K562 (cell line): ENCODE data around the gene ANKRD44. TPM values are rescaled to one million over a fixed set of nuclear protein-coding genes. Genes with fewer than 3 reads are reported as not detected.

Source experiments
- ATAC-seq: fragments of 200-7000 bp; cut with Tn5 transposase; 3 replicates; pipeline ENCODE4 v1.9.1; 2020; ENCODE audit warnings: moderate library complexity
- BruUV-seq: library from RNA; stranded (reverse); fragments of 400-500 nt; replicated peaks from 2 replicates; lab custom pipeline; 2021; lab: Mats Ljungman, UMichigan
- CTCF ChIA-PET: fragments of 300-600 bp; formaldehyde crosslinking; extraction: SDS; loops from one replicate; lab custom pipeline; 2021; ENCODE audit warnings: low intra/inter-chr PET ratio; lab: Yijun Ruan, JAX
- POLR2A ChIA-PET: fragments of 300-600, 350-650 bp; sonication (Branson Sonifier 250); formaldehyde crosslinking; extraction: SDS; loops from one replicate; lab custom pipeline; 2021; ENCODE audit warnings: antibody characterized with exemption, inconsistent platforms; lab: Yijun Ruan, JAX
- DNase-seq, 4 experiments: peaks; one replicate each; pipeline versions ENCODE4 v3.0.0 to v3.0.0-alpha.2; 2011 to 2018; ENCODE audit warnings: low spot score in 3 of 4, mixed read lengths in 3 of 4; ENCODE audit errors: extremely low read depth in 1 of 4
- FAIRE-seq: peaks from 2 replicates; lab custom pipeline; 2011; peaks lifted over from hg19 to GRCh38; lab: Jason Lieb, UNC
- H2AFZ ChIP-seq: 2 replicates; pipeline ENCODE4 v1.6.0; 2011; ENCODE audit warnings: low read depth, low read length, control low read depth, inconsistent platforms
- H3K27ac ChIP-seq: fragments of 200-600 bp; 3 replicates; pipeline ENCODE4 v1.8.0; 2011; ENCODE audit warnings: low read depth, mild to moderate bottlenecking, control low read depth, inconsistent platforms, low read length, moderate library complexity, mixed read lengths; ENCODE audit errors: extremely low read depth
- H3K27me3 ChIP-seq, 2 experiments: fragments of 300-600 bp in 1 of 2; 2 replicates in 1 of 2; 3 replicates in 1 of 2; pipeline versions ENCODE4 v1.6.0 to v1.8.0; 2011; ENCODE audit warnings: inconsistent platforms in 2 of 2, low read length in 2 of 2, mild to moderate bottlenecking in 1 of 2, mixed read lengths in 1 of 2, moderate library complexity in 1 of 2; ENCODE audit not compliant: control insufficient read depth in 2 of 2, insufficient read depth in 2 of 2
- H3K36me3 ChIP-seq: fragments of 300-600 bp; 3 replicates; pipeline ENCODE4 v1.8.0; 2011; ENCODE audit warnings: mild to moderate bottlenecking, low read length, inconsistent platforms; ENCODE audit not compliant: control insufficient read depth, insufficient read depth
- H3K4me1 ChIP-seq, 2 experiments: fragments of 200-600 bp in 1 of 2; replicated peaks in 1 of 2; 2 replicates in 1 of 2; 3 replicates in 1 of 2; pipeline versions ENCODE4 v1.5.1 to v1.8.0; 2011; ENCODE audit warnings: inconsistent platforms in 2 of 2, low read length in 2 of 2, mild to moderate bottlenecking in 1 of 2, mixed read lengths in 1 of 2, moderate library complexity in 1 of 2; ENCODE audit not compliant: control insufficient read depth in 2 of 2, insufficient read depth in 2 of 2
- H3K4me2 ChIP-seq: 2 replicates; pipeline ENCODE4 v1.6.1; 2011; ENCODE audit warnings: low read length, control low read depth, inconsistent platforms, mixed read lengths; ENCODE audit not compliant: insufficient read depth
- H3K4me3 ChIP-seq: fragments of 200-600 bp; sonication (generic), shearing (Covaris generic); 2 replicates; pipeline ENCODE4 v1.5.1; 2016; ENCODE audit warnings: control low read depth, inconsistent platforms
- H3K79me2 ChIP-seq: fragments of 200-600 bp; 3 replicates; pipeline ENCODE4 v1.8.0; 2011; ENCODE audit warnings: low read length, inconsistent platforms; ENCODE audit not compliant: control insufficient read depth, insufficient read depth
- H3K9ac ChIP-seq, 2 experiments: 2 replicates each; pipeline versions ENCODE4 v1.6.0 to v1.6.1; 2011; ENCODE audit warnings: low read depth in 2 of 2, low read length in 2 of 2, control low read depth in 1 of 2, inconsistent platforms in 1 of 2, mild to moderate bottlenecking in 1 of 2, mixed read lengths in 1 of 2; ENCODE audit not compliant: insufficient read depth in 1 of 2
- H3K9me1 ChIP-seq: one replicate; pipeline ENCODE4 v1.6.0; 2011; ENCODE audit warnings: inconsistent platforms, mild to moderate bottlenecking, low read length, moderate library complexity; ENCODE audit not compliant: control insufficient read depth, insufficient read depth
- H3K9me3 ChIP-seq: replicated peaks from 2 replicates; pipeline ENCODE4 v1.5.1; 2011; ENCODE audit warnings: low read depth, low read length, inconsistent platforms; ENCODE audit not compliant: control insufficient read depth, insufficient read depth
- H4K20me1 ChIP-seq: replicated peaks from 2 replicates; pipeline ENCODE4 v1.6.1; 2011; ENCODE audit warnings: low read length, inconsistent platforms, mixed read lengths; ENCODE audit not compliant: control insufficient read depth, insufficient read depth
- FOS ChIP-seq: IDR thresholded peaks from 3 replicates; pipeline ENCODE4 v1.6.1; 2011; ENCODE audit not compliant: insufficient read length; ENCODE audit errors: extremely low read depth
- FOXA1 ChIP-seq: fragments of 450-650 bp; IDR thresholded peaks from 2 replicates; pipeline ENCODE4 v1.6.1; 2016; ENCODE audit warnings: mild to moderate bottlenecking, borderline replicate concordance
- FOXM1 ChIP-seq, 2 experiments: fragments of 450-650 bp in 1 of 2; sonication (generic) in 1 of 2; formaldehyde crosslinking in 1 of 2; IDR thresholded peaks; 2 replicates each; pipeline versions ENCODE4 v1.6.1 to v1.9.0; 2017 to 2022; ENCODE audit warnings: low read depth in 2 of 2, mild to moderate bottlenecking in 2 of 2, missing genetic modification reagents in 1 of 2, moderate library complexity in 1 of 2
- RFX5 ChIP-seq: IDR thresholded peaks from 2 replicates; pipeline ENCODE4 v1.6.1; 2011; ENCODE audit warnings: low read depth, mild to moderate bottlenecking, improper control_type of control experiment, low read length
- RNF2 ChIP-seq: sonication (generic); IDR thresholded peaks from 2 replicates; pipeline ENCODE4 v1.6.1; 2016
- SMARCB1 ChIP-seq: IDR thresholded peaks from 2 replicates; pipeline ENCODE4 v1.6.1; 2011; ENCODE audit warnings: improper control_type of control experiment, low read depth; ENCODE audit not compliant: insufficient read length
- SNIP1 ChIP-seq: fragments of 450-650 bp; IDR thresholded peaks from 2 replicates; pipeline ENCODE4 v1.7.1; 2017; ENCODE audit warnings: low read depth, mild to moderate bottlenecking
- ZNF551 ChIP-seq: fragments of 250-450 bp; sonication (Bioruptor Pico); IDR thresholded peaks from 2 replicates; pipeline ENCODE4 v1.5.0; 2021; ENCODE audit warnings: mild to moderate bottlenecking, moderate library complexity
- WGBS: fragments of 100-300 bp; shearing (Covaris generic); methylation state at CpG from one replicate; pipeline ENCODE4 v1.1.6; 2016; ENCODE audit warnings: low coverage, mixed read lengths; ENCODE audit not compliant: insufficient coverage; ENCODE audit errors: missing lambda C conversion rate; 5-methylcytosine and 5-hydroxymethylcytosine counted together
- in situ Hi-C: fragments of 300-500 bp; cut with MboI; formaldehyde crosslinking; loops from 4 replicates; pipeline ENCODE4 v1.15.0; 2018; ENCODE audit warnings: inconsistent platforms, mixed read lengths
- intact Hi-C: fragments of 100-400 bp; cut with micrococcal nuclease; formaldehyde crosslinking; loops from 2 replicates; pipeline ENCODE4 v1.14.2; 2022
- polyA plus RNA-seq, 8 experiments: library from polyadenylated mRNA; depleted of rRNA in 4 of 8; stranded (reverse) in 5 of 8; unstranded in 3 of 8; fragments of >200 nt; fragmentation: Nextera tagmentation in 2 of 8; fragmentation: Illumina TruSeq in 1 of 8; extraction: Ambion mirVana in 2 of 8; extraction: Trizol in 1 of 8; gene quantifications; 2 replicates each; pipeline versions ENCODE4 v1.2.1 to v1.2.3, GENCODE V29; 2011 to 2014; ENCODE audit warnings: inconsistent platforms in 1 of 8, missing spikeins in 1 of 8
- total RNA-seq, 7 experiments: library from RNA; depleted of rRNA in 6 of 7; stranded (reverse); fragments of >200 nt in 6 of 7; fragmentation: Illumina TruSeq in 2 of 7; extraction: Trizol in 2 of 7; gene quantifications; 2 replicates each; pipeline versions ENCODE4 v1.2.1 to v1.2.3, GENCODE V29; 2011 to 2021; ENCODE audit warnings: low replicate concordance in 1 of 7
- TF ChIP-seq, protein P1 (sequence below): IDR thresholded peaks from 2 replicates; pipeline ENCODE4 v1.6.1; 2012; ENCODE audit warnings: low read depth, low read length, improper control_type of control experiment, borderline replicate concordance

The ANKRD44 gene
- total and polyA plus RNA-seq, 9 of the 15 experiments (the other 6 are each of a cell fraction or from before 2014, with no cell fraction given), result 0.03 to 0.64 (median 0.07) TPM; not detected in 3

DNA sequence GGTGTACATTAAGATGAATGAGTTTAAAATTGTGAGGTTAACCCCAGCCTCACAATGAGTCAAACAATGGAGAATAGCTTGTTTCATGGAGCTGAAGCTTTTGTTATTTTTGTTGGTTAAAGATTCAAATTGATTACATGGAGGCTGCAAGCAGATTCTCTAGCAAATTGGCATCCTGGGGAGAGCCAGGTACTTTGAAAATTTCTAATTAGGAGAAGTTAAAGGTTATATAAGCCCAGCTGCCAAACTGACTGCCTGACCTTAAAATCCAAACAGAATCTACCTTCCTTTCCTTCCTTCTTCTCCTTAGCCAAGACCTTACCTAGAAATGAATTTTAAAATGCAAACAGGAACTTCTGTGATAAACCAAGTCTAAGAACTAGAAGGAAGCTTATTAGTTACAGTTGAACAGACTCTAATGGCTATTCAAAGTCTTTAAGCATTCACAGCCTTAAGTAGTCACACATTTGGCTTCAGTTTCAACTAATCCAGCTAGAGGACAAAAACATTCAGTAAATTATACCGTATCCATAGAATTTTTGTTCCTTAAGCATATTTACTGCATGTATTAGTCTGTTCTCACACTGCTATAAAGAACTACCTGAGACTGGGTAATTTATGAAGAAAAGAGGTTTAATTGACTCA lies 352.6 kb downstream of the ANKRD44 start:
- Histone ChIP-seq H3K27ac (no peak overlapping the region), H4K20me1 (no peaks in the 10 kb centered on the region), H3K9me1 (no peaks in the 10 kb centered on the region), H3K4me2 (no peak overlapping the region), H3K79me2 (no peaks in the 10 kb centered on the region), H3K4me3 (no peak overlapping the region), H3K27me3 (no peaks in the 10 kb centered on the region), H3K36me3 (no peaks in the 10 kb centered on the region), H3K4me1 (no peaks in the 10 kb centered on the region; a peak in 1 of 5 replicates), H3K9ac (no peak overlapping the region), H2AFZ (no peak overlapping the region), H3K9me3 (no peaks in the 10 kb centered on the region)
- intact Hi-C loops, result no loop called here
- DNase-seq, result no peak
- no peak for FAIRE-seq
- ChIA-PET POLR2A (no interaction called here), CTCF (no interaction called here)
- no TSS peak for BruUV-seq
- in situ Hi-C loops, result no loop called here
- 0% methylated on average over 1 of the region's 1 CpG for WGBS
- ATAC-seq, result no peak
- TF ChIP-seq RFX5 (no peak), FOS (no peak), ZNF551 (CRISPR knock-in tag) (no peak), FOXM1 (IDR thresholded peaks at IDR 0.05; ENCODE audit: low read depth) (no peak), FOXM1 (CRISPR knock-in tag; IDR thresholded peaks at IDR 0.05; ENCODE audit: low read depth) (no peak), SMARCB1 (no peak), SNIP1 (no peak), RNF2 (no peak), FOXA1 (no peak)
- TF ChIP-seq, protein P1, sequence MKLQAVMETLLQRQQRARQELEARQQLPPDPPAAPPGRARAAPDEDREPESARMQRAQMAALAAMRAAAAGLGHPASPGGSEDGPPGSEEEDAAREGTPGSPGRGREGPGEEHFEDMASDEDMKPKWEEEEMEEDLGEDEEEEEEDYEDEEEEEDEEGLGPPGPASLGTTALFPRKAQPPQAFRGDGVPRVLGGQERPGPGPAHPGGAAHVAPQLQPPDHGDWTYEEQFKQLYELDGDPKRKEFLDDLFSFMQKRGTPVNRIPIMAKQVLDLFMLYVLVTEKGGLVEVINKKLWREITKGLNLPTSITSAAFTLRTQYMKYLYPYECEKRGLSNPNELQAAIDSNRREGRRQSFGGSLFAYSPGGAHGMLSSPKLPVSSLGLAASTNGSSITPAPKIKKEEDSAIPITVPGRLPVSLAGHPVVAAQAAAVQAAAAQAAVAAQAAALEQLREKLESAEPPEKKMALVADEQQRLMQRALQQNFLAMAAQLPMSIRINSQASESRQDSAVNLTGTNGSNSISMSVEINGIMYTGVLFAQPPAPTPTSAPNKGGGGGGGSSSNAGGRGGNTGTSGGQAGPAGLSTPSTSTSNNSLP, result no peak
